ENCODE results near the gene RRP15. TPM values are rescaled to one million over a fixed set of nuclear protein-coding genes. Genes with fewer than 3 reads are reported as not detected.

The RRP15 gene
- total and polyA plus RNA-seq, 9 of the 15 experiments (the other 6 are each of a cell fraction or from before 2014, with no cell fraction given) = 9.5 to 58.1 (median 29.3) TPM

- intact Hi-C loops (cut with micrococcal nuclease) = no loop called here
- BruUV-seq (replicated peaks) = no TSS peak
- no peaks in the 10 kb centered on the region; the same call in 1 of the 2 replicates for H3K9me3 ChIP-seq (replicated peaks; ENCODE audit: control insufficient read depth, insufficient read depth, low read depth, low read length)
Measured at GRCh38 chr1:218262259-218262658, 22.8 kb upstream of the RRP15 start.

More at GRCh38 chr1:218262259-218262658, 22.8 kb upstream of the RRP15 start:
- H3K27ac ChIP-seq (ENCODE audit: extremely low read depth, low read depth, low read length) = no peak overlapping the region
- CTCF ChIA-PET (ENCODE audit: low intra/inter-chr PET ratio) = no interaction called here
- H3K9me1 ChIP-seq (ENCODE audit: control insufficient read depth, insufficient read depth, low read length) = no peaks in the 10 kb centered on the region
- in situ Hi-C loops (cut with MboI) = no loop called here
- FAIRE-seq (no peak), ATAC-seq (0 out of 3 replicates have a peak, but pooled peaks have one; percentile 30), DNase-seq (ENCODE audit: extremely low read depth in 1 of 4, low spot score in 3 of 4) (no peak)
- no peaks in the 10 kb centered on the region for H4K20me1 ChIP-seq (replicated peaks; ENCODE audit: control insufficient read depth, insufficient read depth, low read length)
- TF ChIP-seq, protein P1, sequence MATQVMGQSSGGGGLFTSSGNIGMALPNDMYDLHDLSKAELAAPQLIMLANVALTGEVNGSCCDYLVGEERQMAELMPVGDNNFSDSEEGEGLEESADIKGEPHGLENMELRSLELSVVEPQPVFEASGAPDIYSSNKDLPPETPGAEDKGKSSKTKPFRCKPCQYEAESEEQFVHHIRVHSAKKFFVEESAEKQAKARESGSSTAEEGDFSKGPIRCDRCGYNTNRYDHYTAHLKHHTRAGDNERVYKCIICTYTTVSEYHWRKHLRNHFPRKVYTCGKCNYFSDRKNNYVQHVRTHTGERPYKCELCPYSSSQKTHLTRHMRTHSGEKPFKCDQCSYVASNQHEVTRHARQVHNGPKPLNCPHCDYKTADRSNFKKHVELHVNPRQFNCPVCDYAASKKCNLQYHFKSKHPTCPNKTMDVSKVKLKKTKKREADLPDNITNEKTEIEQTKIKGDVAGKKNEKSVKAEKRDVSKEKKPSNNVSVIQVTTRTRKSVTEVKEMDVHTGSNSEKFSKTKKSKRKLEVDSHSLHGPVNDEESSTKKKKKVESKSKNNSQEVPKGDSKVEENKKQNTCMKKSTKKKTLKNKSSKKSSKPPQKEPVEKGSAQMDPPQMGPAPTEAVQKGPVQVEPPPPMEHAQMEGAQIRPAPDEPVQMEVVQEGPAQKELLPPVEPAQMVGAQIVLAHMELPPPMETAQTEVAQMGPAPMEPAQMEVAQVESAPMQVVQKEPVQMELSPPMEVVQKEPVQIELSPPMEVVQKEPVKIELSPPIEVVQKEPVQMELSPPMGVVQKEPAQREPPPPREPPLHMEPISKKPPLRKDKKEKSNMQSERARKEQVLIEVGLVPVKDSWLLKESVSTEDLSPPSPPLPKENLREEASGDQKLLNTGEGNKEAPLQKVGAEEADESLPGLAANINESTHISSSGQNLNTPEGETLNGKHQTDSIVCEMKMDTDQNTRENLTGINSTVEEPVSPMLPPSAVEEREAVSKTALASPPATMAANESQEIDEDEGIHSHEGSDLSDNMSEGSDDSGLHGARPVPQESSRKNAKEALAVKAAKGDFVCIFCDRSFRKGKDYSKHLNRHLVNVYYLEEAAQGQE (IDR thresholded peaks at IDR 0.05; ENCODE audit: borderline replicate concordance) = peak; percentile 77
- TF ChIP-seq, protein P1 (CRISPR knock-in tag; IDR thresholded peaks at IDR 0.05; ENCODE audit: low read depth) = no peak
- TF ChIP-seq NFXL1 (CRISPR knock-in tag; IDR thresholded peaks at IDR 0.05) (no peak), EHMT2 (IDR thresholded peaks at IDR 0.05) (peak; percentile 73)
- POLR2A ChIA-PET = interaction anchor here (0.7 to 0.8 kb wide), 2 partner anchors 9 to 25 kb away, joined by 3 read pairs; no protein-coding TSS in a partner anchor
- no peak overlapping the region for H3K4me2 ChIP-seq (ENCODE audit: insufficient read depth, low read length)
- no peaks in the 10 kb centered on the region for H3K4me1 ChIP-seq (replicated peaks in 1 of 2; ENCODE audit: control insufficient read depth in 2 of 2, insufficient read depth in 2 of 2, low read length in 2 of 2)
- WGBS (ENCODE audit: insufficient coverage, low coverage, missing lambda C conversion rate) = 3% methylated on average over 2 of the region's 2 CpGs
- no peaks in the 10 kb centered on the region for H3K79me2 ChIP-seq (ENCODE audit: control insufficient read depth, insufficient read depth, low read length)
- no peak overlapping the region for H2AFZ ChIP-seq (ENCODE audit: low read depth, low read length)
- H3K4me3 ChIP-seq = no peak overlapping the region
- no peaks in the 10 kb centered on the region for H3K36me3 ChIP-seq (ENCODE audit: control insufficient read depth, insufficient read depth, low read length)
- peaks cover 0 to 3% of the 10 kb centered on the region in 2 experiments; a peak in 1 of 5 replicates for H3K27me3 ChIP-seq (ENCODE audit: control insufficient read depth in 2 of 2, insufficient read depth in 2 of 2, low read length in 2 of 2)
- no peak overlapping the region for H3K9ac ChIP-seq (ENCODE audit: insufficient read depth in 1 of 2, low read depth in 2 of 2, low read length in 2 of 2)

Measured in K562 (cell line).